Calu3 (cell line): ENCODE measurements around the gene MT1B. TPM values are rescaled to one million over a fixed set of nuclear protein-coding genes. Genes with fewer than 3 reads are reported as not detected.
"Not testable (repeated sequence)": the region's sequence is repeated elsewhere in the genome, so short reads cannot be mapped to it uniquely, and the experiment has no call there.

Source experiments
- BruUV-seq: library from RNA; stranded (reverse); fragments of 400-500 nt; replicated peaks from 2 replicates; lab custom pipeline; 2021; lab: Mats Ljungman, UMichigan
- CTCF ChIA-PET: fragments of 300-600 bp; sonication (Branson Sonifier 250); formaldehyde crosslinking; loops from one replicate; lab custom pipeline; 2022; ENCODE audit warnings: antibody characterized with exemption; lab: Charles Lee
- DNase-seq: peaks from one replicate; pipeline ENCODE4 v3.0.0; 2022
- H3K27ac Mint-ChIP-seq: one replicate; pipeline ENCODE4 v1.8.0; 2022; ENCODE audit warnings: mixed read lengths; ENCODE audit not compliant: unreplicated experiment
- H3K27me3 Mint-ChIP-seq: one replicate; pipeline ENCODE4 v1.8.0; 2022; ENCODE audit warnings: mixed read lengths; ENCODE audit not compliant: unreplicated experiment
- H3K36me3 Mint-ChIP-seq: one replicate; pipeline ENCODE4 v1.8.0; 2022; ENCODE audit warnings: mild to moderate bottlenecking, moderate library complexity, mixed read lengths; ENCODE audit not compliant: insufficient read depth, unreplicated experiment
- H3K4me1 Mint-ChIP-seq: one replicate; pipeline ENCODE4 v1.8.0; 2022; ENCODE audit warnings: mild to moderate bottlenecking, low read depth, mixed read lengths; ENCODE audit not compliant: unreplicated experiment
- H3K4me3 Mint-ChIP-seq: one replicate; pipeline ENCODE4 v1.8.0; 2022; ENCODE audit warnings: mild to moderate bottlenecking, low read depth, moderate library complexity, mixed read lengths; ENCODE audit not compliant: unreplicated experiment
- H3K9me3 Mint-ChIP-seq: one replicate; pipeline ENCODE4 v1.8.0; 2022; ENCODE audit warnings: low read depth, mixed read lengths; ENCODE audit not compliant: unreplicated experiment
- CTCF ChIP-seq: fragments of 200-600 bp; IDR thresholded peaks from one replicate; pipeline ENCODE4 v1.8.0; 2022; ENCODE audit warnings: antibody characterized with exemption; ENCODE audit not compliant: unreplicated experiment
- intact Hi-C: fragments of 100-400 bp; cut with micrococcal nuclease; formaldehyde crosslinking; loops from one replicate; pipeline ENCODE4 v1.10.0; 2022; ENCODE audit not compliant: unreplicated experiment
- total RNA-seq: library from RNA; stranded (reverse); gene quantifications from 2 replicates; pipeline ENCODE4 v1.2.3, GENCODE V29; 2022

Gene MT1B
- total RNA-seq, 1 experiment from 2014 or later = not detected

- no peak for TF ChIP-seq CTCF
- Mint-ChIP-seq H3K4me1 (peaks cover 10% of the 10 kb centered on the region), H3K27me3 (peaks cover 50% of the 10 kb centered on the region), H3K9me3 (no peaks in the 10 kb centered on the region), H3K4me3 (no peak overlapping the region), H3K36me3 (peaks cover 8% of the 10 kb centered on the region), H3K27ac (no peak overlapping the region)
- BruUV-seq = no TSS peak
- CTCF ChIA-PET = no interaction called here
- no peak for DNase-seq
- intact Hi-C loops = no loop called here
Measured at GRCh38 chr16:56620339-56620897, 31.3 kb upstream of the MT1B start.

- H3K9me3 Mint-ChIP-seq, H3K36me3 Mint-ChIP-seq, intact Hi-C loops, DNase-seq, H3K4me3 Mint-ChIP-seq, BruUV-seq, H3K27ac Mint-ChIP-seq: not testable (repeated sequence)
- peaks cover 18% of the 10 kb centered on the region for H3K4me1 Mint-ChIP-seq
- peaks cover 56% of the 10 kb centered on the region for H3K27me3 Mint-ChIP-seq
- CTCF ChIA-PET = interaction anchor here (0.7 kb wide), 1 partner anchor 1374 kb away, joined by 6 read pairs; no protein-coding TSS in a partner anchor
Measured at GRCh38 chr16:56621665-56622445, 29.8 kb upstream of the MT1B start.

GRCh38 chr16:56623184-56623583, 28.5 kb upstream of the MT1B start:
- DNase-seq, H3K36me3 Mint-ChIP-seq, intact Hi-C loops, H3K9me3 Mint-ChIP-seq, BruUV-seq, H3K27ac Mint-ChIP-seq, H3K4me3 Mint-ChIP-seq: not testable (repeated sequence)
- CTCF ChIA-PET = interaction anchor here (0.5 kb wide), 1 partner anchor 287 kb away, joined by 4 read pairs; no protein-coding TSS in a partner anchor
- Mint-ChIP-seq H3K27me3 (peaks cover 44% of the 10 kb centered on the region), H3K4me1 (peaks cover 23% of the 10 kb centered on the region)

GRCh38 chr16:56623637-56624036, 28.0 kb upstream of the MT1B start:
- peaks cover 8% of the 10 kb centered on the region for H3K36me3 Mint-ChIP-seq
- peaks cover 40% of the 10 kb centered on the region for H3K27me3 Mint-ChIP-seq
- intact Hi-C loops = no loop called here
- CTCF ChIA-PET = interaction anchor here (0.5 kb wide), 1 partner anchor 287 kb away, joined by 4 read pairs; no protein-coding TSS in a partner anchor
- no peak overlapping the region for H3K4me3 Mint-ChIP-seq
- H3K27ac Mint-ChIP-seq = no peak overlapping the region
- TF ChIP-seq CTCF = no peak
- DNase-seq = no peak
- H3K4me1 Mint-ChIP-seq = peaks cover 23% of the 10 kb centered on the region
- no peaks in the 10 kb centered on the region for H3K9me3 Mint-ChIP-seq
- BruUV-seq = no TSS peak

GRCh38 chr16:56625140-56625942, 26.3 kb upstream of the MT1B start, which contains the start of gene MT1E:
TSS of gene MT1E (plus strand) at chr16:56625781. CDS start at chr16:56625852, 71 bp downstream.
- peaks cover 39% of the 10 kb centered on the region for H3K27me3 Mint-ChIP-seq
- intact Hi-C loops = no loop called here
- CTCF ChIA-PET = interaction anchor here (2.4 kb wide), 1 partner anchor 17 kb away, joined by 6 read pairs; the partner anchor contains the start of gene MT2A
- peaks cover 23% of the 10 kb centered on the region for H3K4me1 Mint-ChIP-seq
- no peak for TF ChIP-seq CTCF
- H3K9me3 Mint-ChIP-seq = no peaks in the 10 kb centered on the region
- no peak for DNase-seq
- H3K4me3 Mint-ChIP-seq = peak within 1 kb of the TSS; percentile 84
- peaks cover 8% of the 10 kb centered on the region for H3K36me3 Mint-ChIP-seq
- BruUV-seq = no TSS peak
- peak within 1 kb of the TSS; percentile 42 for H3K27ac Mint-ChIP-seq
